Ovary (tissue), 3 donors: ENCODE data around the gene HDDC2.

Source experiments
- CTCF ChIP-seq, 3 donors: fragments of 450-650 bp in 2 of 3; fragments of 200-600 bp in 1 of 3; IDR thresholded peaks; one replicate each; pipeline versions ENCODE4 v1.5.1 to v1.8.0; 2016 to 2022; ENCODE audit warnings: antibody characterized with exemption in 3 of 3, mild to moderate bottlenecking in 1 of 3
- EP300 ChIP-seq: sonication (generic); formaldehyde crosslinking; IDR thresholded peaks from one replicate; pipeline ENCODE4 v1.6.1; 2017; ENCODE audit warnings: antibody characterized with exemption
- POLR2A ChIP-seq: fragments of 450-650 bp; IDR thresholded peaks from one replicate; pipeline ENCODE4 v1.6.1; 2017; ENCODE audit warnings: antibody characterized with exemption, mild to moderate bottlenecking, moderate library complexity
- donor health status: DM: no; HTN: no; CAD: no.

GRCh38 chr6:125245109-125245508 lies 56.7 kb downstream of the HDDC2 start:
- no peak for TF ChIP-seq CTCF (IDR thresholded peaks at IDR 0.05)
- no peak for TF ChIP-seq EP300
- no peak for TF ChIP-seq POLR2A
